ENCODE measurements around the gene SOX6. TPM values are rescaled to one million over a fixed set of nuclear protein-coding genes. Genes with fewer than 3 reads are reported as not detected.

The SOX6 gene
- polyA plus RNA-seq, 3 donors, result 19.5 to 22.4 (median 20.9) TPM

GRCh38 chr11:16322190-16322589 lies 34.2 kb downstream of the SOX6 start:
- DNase-seq (ENCODE audit: low read depth in 3 of 3, low spot score in 2 of 3), result no peak

- DNase-seq (ENCODE audit: low read depth in 3 of 3, low spot score in 2 of 3), result no peak
Observed at GRCh38 chr11:16321148-16321547, 35.2 kb downstream of the SOX6 start.

- DNase-seq (ENCODE audit: low read depth in 3 of 3, low spot score in 2 of 3), result no peak
Observed at GRCh38 chr11:16318320-16318719, 38.0 kb downstream of the SOX6 start.

- DNase-seq (ENCODE audit: low read depth in 3 of 3, low spot score in 2 of 3), result no peak
Observed at GRCh38 chr11:16317712-16318111, 38.6 kb downstream of the SOX6 start.

GRCh38 chr11:16313846-16314245 lies 42.5 kb downstream of the SOX6 start:
- no peak for DNase-seq (ENCODE audit: low read depth in 3 of 3, low spot score in 2 of 3)

GRCh38 chr11:16312233-16312765 lies 44.0 kb downstream of the SOX6 start:
- DNase-seq (ENCODE audit: low read depth in 3 of 3, low spot score in 2 of 3), result no peak

GRCh38 chr11:16311831-16312230 lies 44.5 kb downstream of the SOX6 start:
- DNase-seq (ENCODE audit: low read depth in 3 of 3, low spot score in 2 of 3), result no peak

GRCh38 chr11:16310943-16311342 lies 45.4 kb downstream of the SOX6 start:
- no peak for DNase-seq (ENCODE audit: low read depth in 3 of 3, low spot score in 2 of 3)

GRCh38 chr11:16309226-16309625 lies 47.1 kb downstream of the SOX6 start:
- no peak for DNase-seq (ENCODE audit: low read depth in 3 of 3, low spot score in 2 of 3)

GRCh38 chr11:16301462-16301861 lies 54.9 kb downstream of the SOX6 start:
- no peak for DNase-seq (ENCODE audit: low read depth in 3 of 3, low spot score in 2 of 3)

- DNase-seq (ENCODE audit: low read depth in 3 of 3, low spot score in 2 of 3), result no peak
Observed at GRCh38 chr11:16299884-16300782, 56.2 kb downstream of the SOX6 start.

- no peak for DNase-seq (ENCODE audit: low read depth in 3 of 3, low spot score in 2 of 3)
Observed at GRCh38 chr11:16299390-16299789, 57.0 kb downstream of the SOX6 start.

GRCh38 chr11:16297332-16297731 lies 59.0 kb downstream of the SOX6 start:
- no peak for DNase-seq (ENCODE audit: low read depth in 3 of 3, low spot score in 2 of 3)

- no peak for DNase-seq (ENCODE audit: low read depth in 3 of 3, low spot score in 2 of 3)
Observed at GRCh38 chr11:16296273-16296672, 60.1 kb downstream of the SOX6 start.

GRCh38 chr11:16295592-16295991 lies 60.8 kb downstream of the SOX6 start:
- DNase-seq (ENCODE audit: low read depth in 3 of 3, low spot score in 2 of 3), result no peak

GRCh38 chr11:16293204-16293681 lies 63.1 kb downstream of the SOX6 start:
- peak in 1 of 3 donors; percentile 39 for DNase-seq (ENCODE audit: low read depth in 3 of 3, low spot score in 2 of 3)

- no peak for DNase-seq (ENCODE audit: low read depth in 3 of 3, low spot score in 2 of 3)
Observed at GRCh38 chr11:16292167-16292859, 64.0 kb downstream of the SOX6 start.

- no peak for DNase-seq (ENCODE audit: low read depth in 3 of 3, low spot score in 2 of 3)
Observed at GRCh38 chr11:16291729-16292128, 64.6 kb downstream of the SOX6 start.

- DNase-seq (ENCODE audit: low read depth in 3 of 3, low spot score in 2 of 3), result no peak
Observed at GRCh38 chr11:16289541-16289940, 66.8 kb downstream of the SOX6 start.

- DNase-seq (ENCODE audit: low read depth in 3 of 3, low spot score in 2 of 3), result no peak
Observed at GRCh38 chr11:16287630-16288280, 68.6 kb downstream of the SOX6 start.

GRCh38 chr11:16286095-16286494 lies 70.3 kb downstream of the SOX6 start:
- DNase-seq (ENCODE audit: low read depth in 3 of 3, low spot score in 2 of 3), result no peak
